Subcutaneous adipose tissue (tissue), 4 donors: Measurements from ENCODE around the gene GGPS1. TPM values are rescaled to one million over a fixed set of nuclear protein-coding genes. Genes with fewer than 3 reads are reported as not detected.

Experiments used
- total RNA-seq, 4 donors: library from RNA; depleted of rRNA; stranded (reverse); fragments of >200 nt; gene quantifications; one replicate each; pipeline ENCODE4 v1.1.0, GENCODE V29; 2016
- TF ChIP-seq, protein P1 (sequence below): fragments of 450-650 bp; IDR thresholded peaks from one replicate; pipeline ENCODE4 v1.5.1; 2016; ENCODE audit warnings: low read depth, mild to moderate bottlenecking, control low read depth, antibody characterized with exemption, moderate library complexity

GGPS1 gene
- total RNA-seq, 4 donors from 2014 or later: 11.5 to 38.8 (median 24.0) TPM

DNA sequence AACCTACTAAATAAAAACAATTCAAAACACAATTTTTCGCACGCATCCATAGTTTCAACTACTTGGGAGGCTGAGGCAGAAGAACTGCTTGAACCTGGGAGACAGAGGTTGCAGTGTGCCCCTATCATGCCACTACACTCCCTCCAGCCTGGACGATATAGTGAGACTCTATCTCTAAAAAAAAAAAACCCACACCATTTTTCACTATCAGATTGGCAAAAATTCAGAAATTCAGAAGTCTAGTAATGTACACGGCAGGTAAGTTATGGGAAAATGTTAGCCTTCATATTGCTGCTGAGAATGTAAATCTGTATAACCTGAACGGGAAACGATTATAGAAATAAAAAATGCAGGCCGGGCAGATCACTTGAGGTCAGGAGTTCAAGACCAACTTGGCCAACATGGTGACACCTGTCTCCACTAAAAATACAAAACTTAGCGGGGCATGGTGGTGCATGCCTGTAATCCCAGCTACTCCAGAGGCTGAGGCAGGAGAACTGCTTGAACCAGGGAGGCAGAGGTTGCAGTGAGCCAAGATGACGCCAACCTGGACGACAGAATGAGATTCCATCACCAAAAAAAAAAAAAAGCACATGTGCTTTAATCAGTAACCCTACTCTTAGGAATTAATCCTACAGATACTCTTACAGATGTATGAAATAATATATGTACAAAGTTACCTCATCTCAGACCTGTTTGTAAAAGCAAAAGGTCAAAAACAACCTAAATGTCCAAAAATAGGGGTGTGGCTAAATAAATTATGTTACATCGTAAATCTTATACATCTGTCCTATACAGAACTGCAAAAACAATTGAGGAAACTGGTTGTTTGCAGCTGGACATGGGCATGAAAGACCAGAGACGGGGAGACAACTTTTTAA, 38.3 kb upstream of the GGPS1 start:
- TF ChIP-seq, protein P1, sequence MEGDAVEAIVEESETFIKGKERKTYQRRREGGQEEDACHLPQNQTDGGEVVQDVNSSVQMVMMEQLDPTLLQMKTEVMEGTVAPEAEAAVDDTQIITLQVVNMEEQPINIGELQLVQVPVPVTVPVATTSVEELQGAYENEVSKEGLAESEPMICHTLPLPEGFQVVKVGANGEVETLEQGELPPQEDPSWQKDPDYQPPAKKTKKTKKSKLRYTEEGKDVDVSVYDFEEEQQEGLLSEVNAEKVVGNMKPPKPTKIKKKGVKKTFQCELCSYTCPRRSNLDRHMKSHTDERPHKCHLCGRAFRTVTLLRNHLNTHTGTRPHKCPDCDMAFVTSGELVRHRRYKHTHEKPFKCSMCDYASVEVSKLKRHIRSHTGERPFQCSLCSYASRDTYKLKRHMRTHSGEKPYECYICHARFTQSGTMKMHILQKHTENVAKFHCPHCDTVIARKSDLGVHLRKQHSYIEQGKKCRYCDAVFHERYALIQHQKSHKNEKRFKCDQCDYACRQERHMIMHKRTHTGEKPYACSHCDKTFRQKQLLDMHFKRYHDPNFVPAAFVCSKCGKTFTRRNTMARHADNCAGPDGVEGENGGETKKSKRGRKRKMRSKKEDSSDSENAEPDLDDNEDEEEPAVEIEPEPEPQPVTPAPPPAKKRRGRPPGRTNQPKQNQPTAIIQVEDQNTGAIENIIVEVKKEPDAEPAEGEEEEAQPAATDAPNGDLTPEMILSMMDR: no peak

DNA sequence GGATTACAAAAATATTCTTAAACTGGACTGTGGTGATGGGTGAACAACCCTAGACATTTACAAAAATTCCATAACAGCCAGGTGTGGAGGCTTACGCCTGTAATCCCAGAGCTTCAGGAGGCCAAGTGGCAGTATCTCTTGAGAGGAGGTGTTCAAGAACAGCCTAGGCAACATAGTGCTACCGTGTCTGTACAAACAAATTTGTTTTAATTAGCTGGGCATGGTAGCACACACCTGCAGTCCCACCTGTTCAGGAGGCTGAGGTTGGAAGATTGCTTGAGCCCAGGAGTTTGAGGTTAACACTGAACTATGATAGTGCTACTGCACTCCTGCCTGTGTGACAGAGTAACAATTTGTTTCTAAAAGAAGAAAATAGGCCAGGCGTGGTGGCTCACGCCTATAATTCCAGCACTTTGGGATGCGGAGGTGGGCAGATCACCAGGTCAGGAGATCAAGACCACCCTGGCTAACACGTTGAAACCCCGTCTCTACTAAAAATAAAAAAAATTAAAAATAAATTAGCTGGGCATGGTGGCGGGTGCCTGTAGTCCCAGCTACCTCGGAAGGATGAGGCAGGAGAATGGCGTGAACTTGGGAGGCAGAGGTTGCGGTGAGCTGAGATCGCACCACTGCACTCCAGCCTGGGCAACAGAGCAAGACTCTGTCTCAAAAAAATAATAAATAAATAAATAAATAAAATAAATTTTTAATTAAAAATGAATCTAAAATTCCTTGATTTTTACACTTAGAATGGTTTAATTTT, 37.4 kb upstream of the GGPS1 start:
- TF ChIP-seq, protein P1: no peak

DNA sequence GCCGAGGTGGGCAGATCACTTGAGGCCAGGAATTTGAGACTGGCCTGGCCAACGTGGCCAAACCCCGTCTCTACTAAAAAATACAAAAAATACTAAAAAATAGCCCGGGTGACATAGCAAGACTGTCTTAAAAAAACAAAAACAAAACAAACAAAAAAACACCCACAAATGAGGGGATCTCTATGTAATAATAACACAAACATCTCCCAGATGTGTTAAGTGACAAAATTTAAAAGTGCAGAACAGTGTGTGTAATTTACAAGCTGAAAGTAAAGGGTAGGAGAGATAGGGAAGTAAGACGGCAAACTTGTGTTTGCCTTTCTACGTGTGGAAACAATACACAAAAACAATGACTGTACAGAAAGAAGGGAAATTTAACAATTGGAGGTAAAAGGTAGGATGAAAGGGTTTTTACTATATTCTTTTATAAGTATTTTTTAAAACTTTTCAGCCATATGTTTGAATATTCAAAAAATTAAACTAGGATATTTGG, 36.7 kb upstream of the GGPS1 start:
- TF ChIP-seq, protein P1: no peak

DNA sequence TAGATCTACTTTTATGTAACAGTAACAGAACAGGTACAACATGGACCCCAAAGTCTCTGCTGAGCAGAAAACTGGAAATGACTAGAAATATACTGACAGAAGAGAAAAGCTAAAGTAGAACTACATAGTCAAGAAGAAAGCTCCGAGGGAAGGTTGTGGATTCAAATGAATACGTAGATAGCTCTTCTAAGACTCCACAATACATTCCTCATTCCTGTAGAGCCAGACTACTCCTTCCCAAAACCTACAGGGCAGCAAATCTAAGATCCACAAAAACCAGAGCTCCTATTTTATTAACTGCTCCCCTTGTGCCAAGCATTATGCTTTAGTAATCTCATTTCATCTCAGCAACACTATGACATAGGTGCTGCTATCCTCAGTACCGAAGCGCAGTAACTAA, 35.6 kb upstream of the GGPS1 start:
- TF ChIP-seq, protein P1: no peak

DNA sequence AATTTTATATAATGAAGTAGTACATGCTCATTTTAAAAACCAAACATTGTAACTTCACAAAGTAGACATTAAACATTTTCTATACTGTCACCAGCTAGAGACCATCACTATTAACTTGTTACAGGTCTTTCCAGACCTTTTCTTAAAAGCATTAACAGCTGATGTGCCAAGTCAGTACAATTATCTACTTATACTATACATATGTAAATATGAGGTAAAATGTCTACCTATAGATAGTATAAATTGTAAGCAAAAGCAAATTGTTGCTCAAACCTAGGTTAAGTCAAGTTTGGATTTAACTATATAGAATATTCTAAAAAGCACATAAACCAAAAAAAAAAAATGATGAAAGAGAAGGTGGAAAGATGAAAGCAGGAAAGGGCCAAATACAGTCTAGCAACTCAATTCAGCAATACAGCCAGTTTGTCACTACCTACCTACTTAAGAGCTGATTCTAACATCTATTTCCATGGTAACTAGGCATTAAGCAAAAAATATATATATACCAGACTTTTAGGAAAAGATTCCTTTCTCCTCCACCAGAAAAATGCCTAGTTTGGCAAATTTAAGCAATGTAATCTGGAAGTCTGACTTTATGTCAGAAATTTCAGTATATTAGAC, 34.9 kb upstream of the GGPS1 start:
- TF ChIP-seq, protein P1: no peak

DNA sequence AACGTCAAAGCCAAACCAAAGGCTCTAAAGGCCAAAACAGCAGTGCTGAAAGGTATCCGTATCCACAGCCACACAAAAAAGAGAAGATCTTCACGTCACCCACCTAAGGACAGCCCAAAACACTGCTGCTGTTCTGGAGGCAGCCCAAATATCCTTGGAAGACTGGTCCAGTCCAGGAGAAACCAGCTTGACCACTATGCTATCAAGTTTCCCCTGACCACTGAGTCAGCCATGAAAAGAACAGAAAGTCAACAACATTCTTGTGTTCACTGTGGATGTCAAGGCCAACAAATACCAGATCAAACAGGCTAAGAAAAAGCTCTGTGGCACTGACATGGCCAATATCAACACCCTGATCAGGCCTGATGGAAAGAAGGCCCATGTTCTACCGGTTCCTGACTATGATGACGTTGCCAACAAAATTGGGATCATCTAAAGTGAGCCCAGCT, 32.4 kb upstream of the GGPS1 start:
- TF ChIP-seq, protein P1: no peak
